Activated gamma-delta T cell treated with anti-CD3 and anti-CD28 coated beads, Interleukin-2, amount 50 U/mL, for 16 hours (primary cell): ENCODE data around the gene CEL.
"Not testable (repeated sequence)": the region's sequence is repeated elsewhere in the genome, so short reads cannot be mapped to it uniquely, and the experiment has no call there.

ENCODE experiments used
- DNase-seq: peaks from one replicate; pipeline ENCODE4 v3.0.0-alpha.2; 2020; ENCODE audit warnings: low read depth

The CEL gene

GRCh38 chr9:133048595-133048994 lies 13.2 kb upstream of the CEL start:
- DNase-seq = no peak

GRCh38 chr9:133049043-133049442 lies 12.7 kb upstream of the CEL start:
- DNase-seq = no peak

- DNase-seq = no peak
Observed at GRCh38 chr9:133050142-133050541, 11.6 kb upstream of the CEL start.

GRCh38 chr9:133050781-133051180 lies 11.0 kb upstream of the CEL start:
- DNase-seq = no peak

- no peak for DNase-seq
Observed at GRCh38 chr9:133051281-133051900, 10.4 kb upstream of the CEL start.

GRCh38 chr9:133051966-133052539 lies 9.7 kb upstream of the CEL start:
- DNase-seq = no peak

GRCh38 chr9:133054194-133054890 lies 7.4 kb upstream of the CEL start:
- no peak for DNase-seq

GRCh38 chr9:133054966-133055365 lies 6.8 kb upstream of the CEL start:
- DNase-seq = no peak

GRCh38 chr9:133055788-133056420 lies 5.9 kb upstream of the CEL start:
- no peak for DNase-seq

- no peak for DNase-seq
Observed at GRCh38 chr9:133056533-133056932, 5.2 kb upstream of the CEL start.

- DNase-seq = no peak
Observed at GRCh38 chr9:133057006-133057405, 4.8 kb upstream of the CEL start.

GRCh38 chr9:133057553-133057952 lies 4.2 kb upstream of the CEL start:
- no peak for DNase-seq

GRCh38 chr9:133058071-133058470 lies 3.7 kb upstream of the CEL start:
- no peak for DNase-seq

- DNase-seq = no peak
Observed at GRCh38 chr9:133058550-133059320, 3.0 kb upstream of the CEL start.

- DNase-seq = no peak
Observed at GRCh38 chr9:133059623-133060022, 2.2 kb upstream of the CEL start.

GRCh38 chr9:133060417-133060841 lies 1.4 kb upstream of the CEL start:
- DNase-seq = no peak

- DNase-seq = not testable (repeated sequence)
Observed at GRCh38 chr9:133061019-133061763, 590 bp upstream of the CEL start.

- not testable (repeated sequence) for DNase-seq
Observed at GRCh38 chr9:133062569-133062968, 788 bp downstream of the CEL start.

GRCh38 chr9:133063159-133063499 lies 1.3 kb downstream of the CEL start:
- DNase-seq = no peak

- DNase-seq = no peak
Observed at GRCh38 chr9:133063500-133064231, 1.9 kb downstream of the CEL start.
